GM12864 (cell line): Measurements from ENCODE around the gene TRIM21.
"Not testable (repeated sequence)": the region's sequence is repeated elsewhere in the genome, so short reads cannot be mapped to it uniquely, and the experiment has no call there.

Experiments used
- DNase-seq: peaks from one replicate; pipeline ENCODE4 v3.0.0-alpha.2; 2011; ENCODE audit warnings: low read depth
- H3K4me3 ChIP-seq: 2 replicates; pipeline ENCODE4 v1.5.1; 2011; ENCODE audit warnings: mild to moderate bottlenecking, low read depth, low read length, control low read depth
- CTCF ChIP-seq: IDR thresholded peaks from 2 replicates; pipeline ENCODE4 v1.5.1; 2011; ENCODE audit warnings: low read depth, mild to moderate bottlenecking, moderate library complexity, low read length, control low read depth, inconsistent platforms; ENCODE audit errors: missing control alignments

Gene TRIM21

GRCh38 chr11:4416306-4416705 lies 22.8 kb upstream of the TRIM21 start:
- H3K4me3 ChIP-seq, result no peak overlapping the region
- DNase-seq, result no peak
- TF ChIP-seq CTCF, result no peak

- not testable (repeated sequence) for H3K4me3 ChIP-seq, DNase-seq
Observed at GRCh38 chr11:4406206-4406605, 12.7 kb upstream of the TRIM21 start.

- peak overlapping the region; percentile 69 for H3K4me3 ChIP-seq
- TF ChIP-seq CTCF, result no peak
- no peak for DNase-seq
Observed at GRCh38 chr11:4393858-4394223, 339 bp upstream of the TRIM21 start.

- DNase-seq, result no peak
- H3K4me3 ChIP-seq, result no peak overlapping the region
- TF ChIP-seq CTCF, result no peak
Observed at GRCh38 chr11:4388221-4388620, 5.3 kb downstream of the TRIM21 start.

GRCh38 chr11:4385978-4386740 lies 7.3 kb downstream of the TRIM21 start:
- TF ChIP-seq CTCF, result no peak
- H3K4me3 ChIP-seq, result no peak overlapping the region

GRCh38 chr11:4381901-4382300 lies 11.6 kb downstream of the TRIM21 start:
- no peak overlapping the region for H3K4me3 ChIP-seq
- no peak for TF ChIP-seq CTCF
- no peak for DNase-seq

More at GRCh38 chr11:4385978-4386740, 7.3 kb downstream of the TRIM21 start:
- DNase-seq, result no peak

GRCh38 chr11:4375431-4376140 lies 17.9 kb downstream of the TRIM21 start:
- TF ChIP-seq CTCF, result no peak
- DNase-seq, result no peak
- H3K4me3 ChIP-seq, result no peak overlapping the region
